ENCODE data around the gene SV2A. TPM values are rescaled to one million over a fixed set of nuclear protein-coding genes. Genes with fewer than 3 reads are reported as not detected.

Gene SV2A
- total and polyA plus RNA-seq, 9 donors, result 1.2 to 7.9 (median 3.2) TPM

DNA sequence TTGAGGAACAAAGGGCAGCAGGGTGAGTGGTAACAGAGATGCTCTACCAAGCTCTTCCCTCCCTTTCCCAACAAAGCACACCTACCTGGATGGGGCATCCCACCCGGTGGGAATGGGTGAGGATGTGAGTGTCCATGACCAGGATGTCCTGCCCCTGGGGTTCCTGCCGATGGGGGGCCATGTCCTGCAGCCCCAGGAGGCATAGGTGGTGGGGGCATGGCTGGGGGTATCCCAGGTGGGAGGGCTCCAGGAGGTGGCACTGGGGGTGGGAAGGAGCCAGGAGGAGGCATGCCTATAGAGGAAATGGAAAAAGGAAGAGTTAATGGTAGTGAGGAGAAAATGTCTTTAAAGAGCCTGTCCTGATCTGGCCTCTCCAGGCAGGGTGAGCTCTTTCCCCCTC lies 8.1 kb upstream of the SV2A start:
- DNase-seq, result no peak
- Histone ChIP-seq H3K27me3 (no peaks in the 10 kb centered on the region), H3K27ac (no peak overlapping the region), H3K36me3 (no peaks in the 10 kb centered on the region), H3K9me3 (no peaks in the 10 kb centered on the region), H3K4me1 (ENCODE audit: insufficient read depth) (peaks cover 16% of the 10 kb centered on the region), H3K4me3 (no peak overlapping the region)
- no peak for TF ChIP-seq EP300 (IDR thresholded peaks at IDR 0.05)
- TF ChIP-seq, protein P1, sequence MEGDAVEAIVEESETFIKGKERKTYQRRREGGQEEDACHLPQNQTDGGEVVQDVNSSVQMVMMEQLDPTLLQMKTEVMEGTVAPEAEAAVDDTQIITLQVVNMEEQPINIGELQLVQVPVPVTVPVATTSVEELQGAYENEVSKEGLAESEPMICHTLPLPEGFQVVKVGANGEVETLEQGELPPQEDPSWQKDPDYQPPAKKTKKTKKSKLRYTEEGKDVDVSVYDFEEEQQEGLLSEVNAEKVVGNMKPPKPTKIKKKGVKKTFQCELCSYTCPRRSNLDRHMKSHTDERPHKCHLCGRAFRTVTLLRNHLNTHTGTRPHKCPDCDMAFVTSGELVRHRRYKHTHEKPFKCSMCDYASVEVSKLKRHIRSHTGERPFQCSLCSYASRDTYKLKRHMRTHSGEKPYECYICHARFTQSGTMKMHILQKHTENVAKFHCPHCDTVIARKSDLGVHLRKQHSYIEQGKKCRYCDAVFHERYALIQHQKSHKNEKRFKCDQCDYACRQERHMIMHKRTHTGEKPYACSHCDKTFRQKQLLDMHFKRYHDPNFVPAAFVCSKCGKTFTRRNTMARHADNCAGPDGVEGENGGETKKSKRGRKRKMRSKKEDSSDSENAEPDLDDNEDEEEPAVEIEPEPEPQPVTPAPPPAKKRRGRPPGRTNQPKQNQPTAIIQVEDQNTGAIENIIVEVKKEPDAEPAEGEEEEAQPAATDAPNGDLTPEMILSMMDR (IDR thresholded peaks at IDR 0.05), result no peak
- TF ChIP-seq POLR2A (IDR thresholded peaks at IDR 0.05), result no peak
- intact Hi-C loops (cut with DNase I), result no loop called here
- 74 to 90% (median 79%) methylated on average over 2 of the region's 2 CpGs for WGBS, 3 donors

DNA sequence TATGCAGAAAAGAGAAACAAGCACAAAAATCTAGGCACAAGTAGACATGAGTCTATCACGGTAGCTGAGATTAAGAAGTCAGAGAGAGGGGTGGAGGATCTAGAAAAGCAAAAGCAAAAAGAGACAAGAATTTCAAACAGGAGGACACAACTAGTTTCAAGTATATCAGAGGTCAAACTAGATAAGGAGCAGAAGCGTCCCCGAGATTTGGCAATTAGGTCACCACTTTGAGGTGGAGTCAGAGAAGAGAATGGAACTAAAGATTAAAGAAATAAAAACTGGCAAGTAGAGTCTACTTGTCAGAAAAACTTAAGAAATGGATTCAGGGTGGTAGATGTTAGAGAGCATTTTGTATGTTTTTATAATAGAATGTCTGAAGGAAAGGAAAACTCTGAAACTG lies 7.7 kb upstream of the SV2A start:
- H3K36me3 ChIP-seq, result no peaks in the 10 kb centered on the region
- H3K27me3 ChIP-seq, result no peaks in the 10 kb centered on the region
- no peak overlapping the region for H3K27ac ChIP-seq
- 66 to 84% (median 83%) methylated on average over 3 of the region's 3 CpGs for WGBS, 3 donors
- TF ChIP-seq POLR2A (IDR thresholded peaks at IDR 0.05), result no peak
- TF ChIP-seq EP300 (IDR thresholded peaks at IDR 0.05), result no peak
- TF ChIP-seq, protein P1 (IDR thresholded peaks at IDR 0.05), result no peak
- H3K4me3 ChIP-seq, result no peak overlapping the region
- no peak for DNase-seq
- intact Hi-C loops (cut with DNase I), result no loop called here
- H3K9me3 ChIP-seq, result no peaks in the 10 kb centered on the region
- peaks cover 16% of the 10 kb centered on the region for H3K4me1 ChIP-seq (ENCODE audit: insufficient read depth)

DNA sequence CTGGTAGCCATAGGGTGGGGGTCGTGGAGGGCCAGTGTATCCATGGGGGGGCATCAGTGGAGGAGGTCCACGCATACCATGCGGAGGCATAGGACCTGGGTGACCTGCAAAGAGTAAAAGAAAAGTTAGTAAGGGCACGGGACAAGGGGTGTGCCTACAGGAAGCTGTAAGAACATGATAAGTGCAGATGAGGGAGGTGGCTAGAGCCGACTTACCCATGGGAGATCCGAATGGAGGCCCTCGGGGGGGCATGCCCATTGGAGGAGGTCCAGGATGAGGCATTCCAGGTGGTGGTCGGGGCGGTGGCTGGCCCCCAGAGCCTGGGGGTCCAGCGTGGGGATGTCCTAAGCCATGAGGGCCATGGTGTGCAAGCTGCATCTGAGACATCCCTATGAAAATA lies 6.0 kb upstream of the SV2A start:
- no peaks in the 10 kb centered on the region for H3K27me3 ChIP-seq
- intact Hi-C loops (cut with DNase I), result no loop called here
- WGBS, 3 donors, result 79 to 83% (median 80%) methylated on average over 10 of the region's 10 CpGs
- H3K36me3 ChIP-seq, result no peaks in the 10 kb centered on the region
- TF ChIP-seq, protein P1 (IDR thresholded peaks at IDR 0.05), result no peak
- TF ChIP-seq POLR2A (IDR thresholded peaks at IDR 0.05) (no peak), EP300 (IDR thresholded peaks at IDR 0.05) (no peak)
- H3K9me3 ChIP-seq, result no peaks in the 10 kb centered on the region
- H3K4me3 ChIP-seq, result no peak overlapping the region
- no peak for DNase-seq
- H3K4me1 ChIP-seq (ENCODE audit: insufficient read depth), result peaks cover 16% of the 10 kb centered on the region
- no peak overlapping the region for H3K27ac ChIP-seq

DNA sequence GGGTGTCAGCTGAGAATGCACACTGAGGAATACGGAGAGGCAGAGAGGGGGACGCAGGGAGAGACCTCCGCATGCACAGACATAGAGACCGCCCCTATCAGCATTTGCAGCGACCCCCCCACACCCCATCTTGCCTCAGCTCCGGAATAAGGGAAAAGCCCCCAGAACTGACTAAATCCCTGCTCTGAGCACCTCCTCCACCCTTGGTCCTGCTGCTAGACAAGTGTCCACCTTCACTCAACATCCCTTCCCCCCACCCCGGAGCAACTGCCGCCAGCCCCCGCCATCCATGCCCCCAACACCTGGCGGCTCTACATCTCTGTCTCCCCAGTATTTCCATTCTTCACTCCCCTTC lies 769 bp downstream of the SV2A start:
- Histone ChIP-seq H3K9me3 (no peaks in the 10 kb centered on the region), H3K27ac (no peak overlapping the region), H3K36me3 (no peaks in the 10 kb centered on the region), H3K4me3 (peak overlapping the region; percentile 70), H3K4me1 (ENCODE audit: insufficient read depth) (no peaks in the 10 kb centered on the region), H3K27me3 (no peaks in the 10 kb centered on the region)
- TF ChIP-seq EP300 (IDR thresholded peaks at IDR 0.05) (no peak), POLR2A (IDR thresholded peaks at IDR 0.05) (no peak)
- TF ChIP-seq, protein P1 (IDR thresholded peaks at IDR 0.05), result no peak
- intact Hi-C loops (cut with DNase I), result no loop called here
- no peak for DNase-seq
- 5 to 7% (median 6%) methylated on average over 10 of the region's 10 CpGs for WGBS, 3 donors

All from ovary (tissue), 9 donors.